Cardiac muscle cell (in vitro differentiated cells and primary cell): ENCODE measurements around the gene NSD1. TPM values are rescaled to one million over a fixed set of nuclear protein-coding genes. Genes with fewer than 3 reads are reported as not detected.

Experiments
- DNase-seq, 2 donors: peaks; one replicate each; pipeline versions ENCODE4 v3.0.0 to v3.0.0-alpha.2; 2010 to 2017; ENCODE audit warnings: low read depth in 1 of 2, low spot score in 1 of 2
- H3K27ac ChIP-seq: fragments of 200-600 bp; sonication (generic); 2 replicates; pipeline ENCODE4 v1.5.1; 2016
- H3K27me3 ChIP-seq: fragments of 200-600 bp; sonication (generic); 2 replicates; pipeline ENCODE4 v1.6.0; 2016; ENCODE audit warnings: control low read depth
- H3K36me3 ChIP-seq: fragments of 200-600 bp; sonication (generic); 2 replicates; pipeline ENCODE4 v1.5.1; 2016; ENCODE audit warnings: control low read depth
- H3K4me1 ChIP-seq: fragments of 200-600 bp; sonication (generic); 2 replicates; pipeline ENCODE4 v1.8.1; 2017; ENCODE audit warnings: low read depth, mild to moderate bottlenecking, mixed run types
- H3K4me3 ChIP-seq: fragments of 200-600 bp; sonication (generic); 2 replicates; pipeline ENCODE4 v1.5.1; 2016; ENCODE audit warnings: mild to moderate bottlenecking
- H3K9me3 ChIP-seq: fragments of 200-600 bp; sonication (generic); 2 replicates; pipeline ENCODE4 v1.5.1; 2017; ENCODE audit warnings: low read depth, mild to moderate bottlenecking, control low read depth
- CTCF ChIP-seq: IDR thresholded peaks from 2 replicates; pipeline ENCODE4 v1.5.1; 2012; ENCODE audit warnings: low read depth, mild to moderate bottlenecking, low read length
- polyA plus RNA-seq: library from polyadenylated mRNA; unstranded; fragments of >200 nt; fragmentation: Nextera tagmentation; extraction: Ambion mirVana; gene quantifications from 2 replicates; pipeline ENCODE4 v1.2.1, GENCODE V29; 2016
- total RNA-seq: library from RNA; depleted of rRNA; stranded (reverse); fragments of >200 nt; gene quantifications from 2 replicates; pipeline ENCODE4 v1.2.3, GENCODE V29; 2016

NSD1 gene
- total and polyA plus RNA-seq, 2 experiments from 2014 or later: 37.8 to 37.9 TPM

DNA sequence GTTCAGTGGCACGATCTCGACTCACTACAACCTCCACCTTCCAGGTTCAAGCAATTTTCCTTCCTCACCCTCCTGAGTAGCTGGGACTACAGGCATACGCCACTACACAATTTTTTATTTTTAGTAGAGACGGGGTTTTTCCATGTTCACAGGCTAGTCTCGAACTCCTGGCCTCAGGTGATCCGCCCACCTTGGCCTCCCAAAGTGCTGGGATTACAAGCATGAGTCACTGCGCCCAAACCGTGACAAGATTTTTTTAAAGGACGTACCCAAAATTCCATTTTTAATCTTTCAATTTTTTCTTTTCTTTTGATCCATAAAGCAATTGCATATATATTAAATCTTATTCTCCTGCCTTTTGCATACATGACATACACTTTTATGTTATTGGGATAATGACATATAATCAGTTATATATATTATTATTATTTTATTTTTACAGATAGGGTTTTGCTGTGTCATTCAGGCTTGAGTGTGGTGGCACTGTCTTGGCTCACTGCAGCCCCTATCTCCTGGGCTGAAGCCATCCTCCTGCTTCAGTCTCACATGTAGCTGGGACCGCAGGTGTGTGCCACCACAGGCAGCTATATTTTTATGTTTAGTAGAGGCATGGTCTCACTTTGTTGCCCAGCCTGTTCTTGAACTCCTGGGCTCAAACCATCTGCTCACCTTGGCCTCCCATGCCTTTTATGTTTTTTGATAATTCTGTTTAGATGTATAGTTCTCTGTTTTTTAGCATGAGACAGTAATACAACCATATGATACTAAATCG, 98.1 kb downstream of the NSD1 start:
- H3K27me3 ChIP-seq: no peaks in the 10 kb centered on the region
- no peak for TF ChIP-seq CTCF
- DNase-seq: no peak
- no peak overlapping the region for H3K4me3 ChIP-seq
- H3K27ac ChIP-seq: peak overlapping the region; percentile 0
- H3K36me3 ChIP-seq: peaks cover 10% of the 10 kb centered on the region
- H3K4me1 ChIP-seq: peaks cover 18% of the 10 kb centered on the region
- no peaks in the 10 kb centered on the region for H3K9me3 ChIP-seq

GRCh38 chr5:177232358-177232757, 98.8 kb downstream of the NSD1 start:
- Histone ChIP-seq H3K27ac (peak overlapping the region; percentile 0), H3K4me3 (no peak overlapping the region), H3K36me3 (peaks cover 13% of the 10 kb centered on the region), H3K9me3 (no peaks in the 10 kb centered on the region), H3K4me1 (peaks cover 18% of the 10 kb centered on the region), H3K27me3 (no peaks in the 10 kb centered on the region)
- no peak for DNase-seq
- no peak for TF ChIP-seq CTCF

DNA sequence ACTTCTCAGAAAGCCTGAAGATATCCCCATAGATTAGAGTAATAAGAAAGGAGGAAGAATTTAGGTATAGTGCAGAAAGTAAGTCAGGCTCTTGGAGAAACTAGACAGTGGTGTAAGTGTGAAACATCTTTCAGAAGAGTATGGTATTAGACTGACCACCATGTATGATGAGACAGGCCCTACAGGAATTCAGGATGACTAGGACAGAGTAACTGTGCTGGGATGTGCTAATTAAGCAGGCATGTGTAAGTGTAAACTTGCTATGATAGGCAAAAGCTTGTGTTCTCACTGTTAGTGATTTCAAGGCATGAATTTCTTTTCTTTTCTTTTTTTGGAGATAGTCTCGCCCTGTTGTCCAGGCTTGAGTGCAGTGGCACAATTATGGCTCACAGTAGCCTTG, 99.2 kb downstream of the NSD1 start:
- H3K9me3 ChIP-seq: no peaks in the 10 kb centered on the region
- peaks cover 16% of the 10 kb centered on the region for H3K4me1 ChIP-seq
- peak in 1 of 2 donors; percentile 18 for DNase-seq
- H3K27ac ChIP-seq: peak overlapping the region; percentile 0
- no peak for TF ChIP-seq CTCF
- peaks cover 16% of the 10 kb centered on the region for H3K36me3 ChIP-seq
- H3K27me3 ChIP-seq: no peaks in the 10 kb centered on the region
- H3K4me3 ChIP-seq: no peak overlapping the region

DNA sequence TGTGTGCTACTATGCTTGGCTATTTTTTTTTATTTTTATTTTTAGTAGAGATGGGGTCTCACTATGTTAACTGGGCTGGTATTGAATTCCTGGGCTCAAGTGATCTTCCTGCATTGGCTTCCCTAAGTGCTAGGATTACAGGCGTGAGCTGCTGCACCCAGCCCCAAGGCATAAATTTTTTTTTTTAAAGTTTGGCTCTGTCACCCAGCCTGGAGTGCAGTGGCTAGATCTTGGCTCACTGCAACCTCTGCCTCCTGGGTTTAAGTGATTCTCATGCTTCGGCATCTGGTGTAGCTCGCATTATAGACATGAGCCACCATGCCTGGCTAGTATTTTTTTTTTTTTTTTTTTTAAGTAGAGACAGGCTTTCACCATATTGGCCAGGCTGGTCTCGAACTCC, 99.6 kb downstream of the NSD1 start:
- peaks cover 12% of the 10 kb centered on the region for H3K4me1 ChIP-seq
- H3K4me3 ChIP-seq: no peak overlapping the region
- no peak for TF ChIP-seq CTCF
- H3K36me3 ChIP-seq: peaks cover 18% of the 10 kb centered on the region
- H3K9me3 ChIP-seq: no peaks in the 10 kb centered on the region
- no peaks in the 10 kb centered on the region for H3K27me3 ChIP-seq
- peak overlapping the region; percentile 0 for H3K27ac ChIP-seq
- DNase-seq: peak in 1 of 2 donors; percentile 9

DNA sequence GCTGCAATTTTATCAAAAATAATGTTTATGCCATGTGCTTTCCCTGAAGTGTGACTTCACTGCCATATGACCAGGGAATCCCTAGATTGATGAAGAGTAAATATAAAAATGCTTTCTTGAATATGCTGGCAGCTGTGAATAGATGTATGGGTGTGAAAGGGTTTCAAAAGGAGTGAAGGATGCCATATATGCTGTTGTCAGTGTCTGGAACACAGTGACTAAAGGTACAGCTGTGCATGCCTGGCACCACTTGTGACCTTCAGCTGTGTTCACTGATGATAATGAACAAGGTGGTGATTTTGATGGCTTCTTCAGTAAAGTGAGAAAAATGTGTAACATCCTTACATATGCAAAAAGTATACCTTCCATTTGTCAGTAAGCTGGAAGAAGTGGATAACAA, 100.2 kb downstream of the NSD1 start:
- Histone ChIP-seq H3K9me3 (no peaks in the 10 kb centered on the region), H3K27ac (peak overlapping the region; percentile 53), H3K36me3 (peaks cover 24% of the 10 kb centered on the region), H3K4me1 (peaks cover 10% of the 10 kb centered on the region), H3K27me3 (no peaks in the 10 kb centered on the region), H3K4me3 (no peak overlapping the region)
- no peak for TF ChIP-seq CTCF
- DNase-seq: no peak
